Type B pancreatic cell (in vitro differentiated cells): ENCODE measurements around the gene ARPC5L. TPM values are rescaled to one million over a fixed set of nuclear protein-coding genes. Genes with fewer than 3 reads are reported as not detected.
"Not testable (repeated sequence)": the region's sequence is repeated elsewhere in the genome, so short reads cannot be mapped to it uniquely, and the experiment has no call there.

ENCODE experiments used
- DNase-seq: peaks from one replicate; pipeline ENCODE4 v3.0.0; 2021; ENCODE audit warnings: mixed read lengths; ENCODE audit not compliant: unreplicated experiment; ENCODE audit errors: extremely low spot score
- H3K27ac Mint-ChIP-seq: 2 replicates; pipeline ENCODE4 v1.8.0; 2021; ENCODE audit warnings: mild to moderate bottlenecking, mixed read lengths
- H3K27me3 Mint-ChIP-seq: 2 replicates; pipeline ENCODE4 v1.8.0; 2021; ENCODE audit warnings: mixed read lengths
- H3K36me3 Mint-ChIP-seq: 2 replicates; pipeline ENCODE4 v1.8.0; 2021; ENCODE audit warnings: mixed read lengths
- H3K4me1 Mint-ChIP-seq: one replicate; pipeline ENCODE4 v1.8.0; 2021; ENCODE audit warnings: mixed read lengths; ENCODE audit not compliant: unreplicated experiment
- H3K4me3 Mint-ChIP-seq: 2 replicates; pipeline ENCODE4 v1.8.0; 2021; ENCODE audit warnings: mild to moderate bottlenecking, mixed read lengths
- H3K9me3 Mint-ChIP-seq: 2 replicates; pipeline ENCODE4 v1.8.0; 2021; ENCODE audit warnings: mixed read lengths
- total RNA-seq: library from RNA; stranded (reverse); gene quantifications from 2 replicates; pipeline ENCODE4 v1.2.1, GENCODE V29; 2021; ENCODE audit warnings: low replicate concordance
- TF ChIP-seq, protein P1 (sequence below): fragments of 200-600 bp; sonication (generic); conservative IDR thresholded peaks from 2 replicates; pipeline ENCODE4 v1.5.0; 2021; ENCODE audit warnings: antibody characterized with exemption, mild to moderate bottlenecking

Gene ARPC5L
- total RNA-seq, 1 donor from 2014 or later, result 37.9 TPM

DNA sequence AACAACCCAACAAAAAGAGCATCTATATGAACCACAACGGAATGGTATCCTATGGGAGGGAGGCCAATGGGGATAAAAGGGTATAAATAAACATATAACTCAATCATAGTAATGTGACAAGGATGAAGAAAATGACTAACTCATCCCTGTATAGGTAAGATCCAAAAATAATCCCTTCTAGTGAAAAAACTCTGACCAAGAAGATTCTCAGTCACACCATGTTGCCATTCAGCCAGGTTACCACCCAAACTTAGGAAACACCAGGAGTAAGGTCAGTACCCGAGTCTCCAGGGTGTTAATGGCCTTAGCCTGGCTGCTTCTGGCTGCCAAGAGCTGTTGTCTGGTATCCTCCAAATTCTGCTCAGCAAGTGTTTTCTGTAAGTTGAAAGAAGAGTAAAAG, 46.2 kb downstream of the ARPC5L start:
- DNase-seq, result no peak
- Mint-ChIP-seq H3K36me3 (peaks cover 20% of the 10 kb centered on the region), H3K4me3 (no peak overlapping the region), H3K4me1 (no peaks in the 10 kb centered on the region), H3K9me3 (no peaks in the 10 kb centered on the region), H3K27ac (no peak overlapping the region), H3K27me3 (no peaks in the 10 kb centered on the region)
- TF ChIP-seq, protein P1, sequence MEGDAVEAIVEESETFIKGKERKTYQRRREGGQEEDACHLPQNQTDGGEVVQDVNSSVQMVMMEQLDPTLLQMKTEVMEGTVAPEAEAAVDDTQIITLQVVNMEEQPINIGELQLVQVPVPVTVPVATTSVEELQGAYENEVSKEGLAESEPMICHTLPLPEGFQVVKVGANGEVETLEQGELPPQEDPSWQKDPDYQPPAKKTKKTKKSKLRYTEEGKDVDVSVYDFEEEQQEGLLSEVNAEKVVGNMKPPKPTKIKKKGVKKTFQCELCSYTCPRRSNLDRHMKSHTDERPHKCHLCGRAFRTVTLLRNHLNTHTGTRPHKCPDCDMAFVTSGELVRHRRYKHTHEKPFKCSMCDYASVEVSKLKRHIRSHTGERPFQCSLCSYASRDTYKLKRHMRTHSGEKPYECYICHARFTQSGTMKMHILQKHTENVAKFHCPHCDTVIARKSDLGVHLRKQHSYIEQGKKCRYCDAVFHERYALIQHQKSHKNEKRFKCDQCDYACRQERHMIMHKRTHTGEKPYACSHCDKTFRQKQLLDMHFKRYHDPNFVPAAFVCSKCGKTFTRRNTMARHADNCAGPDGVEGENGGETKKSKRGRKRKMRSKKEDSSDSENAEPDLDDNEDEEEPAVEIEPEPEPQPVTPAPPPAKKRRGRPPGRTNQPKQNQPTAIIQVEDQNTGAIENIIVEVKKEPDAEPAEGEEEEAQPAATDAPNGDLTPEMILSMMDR, result no peak

DNA sequence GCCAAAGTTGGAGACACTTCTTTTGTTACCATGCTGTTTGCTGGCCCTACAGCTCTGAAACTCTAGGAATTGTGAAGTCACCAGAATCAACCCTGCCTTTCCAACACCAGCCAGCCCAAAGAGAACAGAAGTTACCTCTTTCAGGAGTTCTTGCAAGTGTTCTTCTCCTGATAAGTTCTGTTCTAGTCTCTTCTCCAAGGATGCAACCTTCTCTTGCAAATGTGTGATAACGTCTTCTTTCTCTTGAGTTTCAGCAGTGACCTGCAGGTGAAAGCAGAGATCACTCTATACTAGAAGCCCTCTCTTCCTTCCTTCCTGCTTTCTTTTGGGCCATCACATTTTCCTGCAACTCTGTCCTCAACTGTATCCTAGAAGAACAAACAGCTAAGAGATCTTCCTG, 49.8 kb downstream of the ARPC5L start:
- no peak overlapping the region for H3K27ac Mint-ChIP-seq
- no peaks in the 10 kb centered on the region for H3K4me1 Mint-ChIP-seq
- H3K9me3 Mint-ChIP-seq, result no peaks in the 10 kb centered on the region
- no peak for DNase-seq
- peaks cover 25% of the 10 kb centered on the region for H3K36me3 Mint-ChIP-seq
- no peak overlapping the region for H3K4me3 Mint-ChIP-seq
- TF ChIP-seq, protein P1, result no peak
- H3K27me3 Mint-ChIP-seq, result no peaks in the 10 kb centered on the region

DNA sequence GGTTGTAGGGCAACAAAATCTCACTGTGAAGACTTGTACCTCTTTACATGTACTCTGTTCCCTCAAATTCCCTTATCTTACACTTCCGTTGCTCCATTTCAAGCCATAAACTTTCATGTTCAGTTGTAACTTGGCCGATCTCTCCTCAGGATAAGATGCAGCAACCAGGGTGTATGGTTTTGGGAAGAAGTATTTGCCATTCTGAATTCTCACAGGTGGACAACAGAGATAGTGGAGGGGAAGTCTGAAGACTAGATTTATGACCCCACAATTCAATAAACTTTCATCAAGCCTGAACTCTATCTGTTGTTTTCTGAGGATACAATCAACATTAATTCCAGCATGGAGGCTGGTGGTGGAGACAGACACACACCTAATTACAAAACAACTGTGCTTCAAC, 51.4 kb downstream of the ARPC5L start:
- Mint-ChIP-seq H3K9me3 (no peaks in the 10 kb centered on the region), H3K27ac (no peak overlapping the region), H3K27me3 (no peaks in the 10 kb centered on the region), H3K4me1 (no peaks in the 10 kb centered on the region), H3K4me3 (no peak overlapping the region), H3K36me3 (peaks cover 28% of the 10 kb centered on the region)
- TF ChIP-seq, protein P1, result no peak
- DNase-seq, result no peak

DNA sequence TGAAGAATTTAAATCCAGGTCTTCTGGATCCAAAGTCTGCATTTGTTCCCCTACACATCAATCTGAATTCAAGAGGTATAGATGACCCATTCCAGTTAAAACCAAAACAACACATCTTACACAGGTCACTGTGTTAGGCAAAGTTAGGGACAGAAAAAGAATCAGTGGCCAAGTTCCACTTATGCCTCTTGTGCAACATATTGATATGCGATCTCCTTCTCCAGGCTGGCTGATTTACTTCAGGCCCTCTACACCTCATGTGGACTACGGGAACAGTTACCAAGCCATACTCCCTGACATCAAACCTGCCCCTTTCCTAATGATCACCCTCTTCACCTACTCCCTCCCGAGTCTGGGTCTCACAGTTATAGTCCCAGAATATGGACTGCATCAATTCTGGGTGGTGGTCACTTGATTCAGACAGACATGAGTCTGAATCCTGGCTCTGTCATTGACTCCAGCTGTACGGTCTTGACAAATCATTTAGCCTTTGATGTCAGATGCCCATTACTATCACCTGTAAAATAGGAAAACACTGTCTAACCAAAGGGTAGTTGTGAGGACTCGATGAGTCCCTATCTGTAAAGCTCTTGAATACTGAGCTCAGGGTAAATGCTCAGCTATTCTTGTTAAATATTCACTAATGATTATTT, 52.9 kb downstream of the ARPC5L start:
- no peak for DNase-seq
- Mint-ChIP-seq H3K27ac (no peak overlapping the region), H3K27me3 (no peaks in the 10 kb centered on the region), H3K4me1 (no peaks in the 10 kb centered on the region), H3K4me3 (no peak overlapping the region), H3K36me3 (peaks cover 32% of the 10 kb centered on the region), H3K9me3 (no peaks in the 10 kb centered on the region)
- TF ChIP-seq, protein P1, result no peak

DNA sequence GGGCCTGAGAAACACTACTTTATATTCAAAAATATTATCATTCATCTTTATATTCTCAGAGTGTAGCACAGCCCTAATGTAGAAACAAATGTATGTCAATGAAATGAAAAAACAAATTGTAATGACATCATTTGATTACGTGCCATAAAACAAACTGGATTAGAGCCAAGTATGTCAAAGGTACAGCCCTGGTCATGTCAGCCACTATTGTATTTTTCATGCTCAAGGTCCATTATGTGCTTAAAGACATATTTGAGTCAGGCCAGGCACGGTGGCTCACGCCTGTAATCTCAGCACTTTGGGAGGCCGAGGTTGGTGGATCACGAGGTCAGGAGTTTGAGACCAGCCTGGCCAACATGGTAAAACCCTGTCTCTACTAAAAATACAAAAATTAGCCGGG, 58.5 kb downstream of the ARPC5L start:
- H3K27ac Mint-ChIP-seq, H3K9me3 Mint-ChIP-seq, H3K27me3 Mint-ChIP-seq, H3K4me3 Mint-ChIP-seq, DNase-seq, H3K4me1 Mint-ChIP-seq: not testable (repeated sequence)
- H3K36me3 Mint-ChIP-seq, result peaks cover 21% of the 10 kb centered on the region

Other genes with a start within 250 kb of the ARPC5L start
- 6.5 and 10.0 TPM in 2 replicates for gene NR6A1, start 90.8 kb upstream of the ARPC5L start, total RNA-seq
- 6.3 and 10.8 TPM in 2 replicates for gene OLFML2A, start 85.0 kb upstream of the ARPC5L start, total RNA-seq
- gene WDR38, start 8.7 kb upstream of the ARPC5L start, total RNA-seq, result 0.75 TPM in 1 of 2 replicates, not detected in the other
- 1,370 and 1,381 TPM in 2 replicates for gene RPL35, start 173 bp upstream of the ARPC5L start, total RNA-seq
- 18.4 and 22.6 TPM in 2 replicates for gene GOLGA1, start 79.0 kb downstream of the ARPC5L start, total RNA-seq